ENCODE data around the gene TNS4.

The TNS4 gene

DNA sequence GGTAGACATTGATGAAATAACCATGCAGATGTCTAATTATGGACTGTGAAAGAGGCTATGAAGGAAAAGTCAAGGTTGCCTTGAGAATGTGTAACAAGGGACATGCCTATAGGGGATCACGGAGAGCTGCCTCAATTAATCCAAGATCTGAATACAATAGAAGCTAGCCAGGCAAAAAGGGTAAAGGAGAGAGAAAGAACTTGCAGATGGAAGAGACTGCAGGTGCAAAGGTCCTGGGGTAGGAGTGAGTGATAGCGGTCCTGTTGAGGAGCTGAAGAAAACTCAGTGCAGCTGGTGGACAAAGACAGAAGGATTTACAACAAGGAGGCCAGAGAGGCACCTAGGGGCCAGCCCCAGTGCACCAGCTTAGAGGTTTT lies 15.9 kb upstream of the TNS4 start:
- no peak for DNase-seq

DNA sequence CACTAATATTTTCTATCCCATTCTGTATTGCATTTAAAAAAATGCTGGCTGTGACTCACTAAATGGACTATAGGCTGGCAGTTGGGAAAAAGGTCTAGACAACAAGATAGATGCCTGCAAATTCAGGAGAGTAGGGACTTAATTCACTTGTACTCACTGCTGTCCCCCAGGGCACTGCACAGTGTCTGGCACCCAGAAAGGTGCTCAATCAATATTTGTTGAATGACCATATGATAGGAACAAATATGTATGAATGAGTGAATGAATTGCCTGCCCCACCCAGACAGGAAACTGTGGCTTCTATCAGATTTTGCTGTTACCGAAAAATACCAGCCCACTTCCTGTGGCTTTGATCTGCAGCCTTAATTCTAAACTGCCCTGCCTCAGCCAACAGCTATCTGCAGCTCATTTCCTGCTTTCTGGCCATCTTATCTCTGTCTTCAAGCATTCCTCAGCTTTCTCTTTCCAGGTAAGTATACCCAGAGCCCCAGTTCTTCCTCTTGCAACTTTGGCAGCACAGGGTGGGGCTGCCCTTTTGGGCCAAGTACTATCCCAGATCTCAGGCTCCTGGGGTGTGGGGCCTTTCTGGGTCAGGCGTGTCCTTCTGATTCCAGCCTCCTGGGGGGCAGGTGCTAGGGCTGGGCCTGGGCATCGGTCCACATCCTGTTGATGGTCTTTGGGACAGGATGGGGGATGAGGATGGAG lies 15.3 kb upstream of the TNS4 start:
- DNase-seq: no peak

DNA sequence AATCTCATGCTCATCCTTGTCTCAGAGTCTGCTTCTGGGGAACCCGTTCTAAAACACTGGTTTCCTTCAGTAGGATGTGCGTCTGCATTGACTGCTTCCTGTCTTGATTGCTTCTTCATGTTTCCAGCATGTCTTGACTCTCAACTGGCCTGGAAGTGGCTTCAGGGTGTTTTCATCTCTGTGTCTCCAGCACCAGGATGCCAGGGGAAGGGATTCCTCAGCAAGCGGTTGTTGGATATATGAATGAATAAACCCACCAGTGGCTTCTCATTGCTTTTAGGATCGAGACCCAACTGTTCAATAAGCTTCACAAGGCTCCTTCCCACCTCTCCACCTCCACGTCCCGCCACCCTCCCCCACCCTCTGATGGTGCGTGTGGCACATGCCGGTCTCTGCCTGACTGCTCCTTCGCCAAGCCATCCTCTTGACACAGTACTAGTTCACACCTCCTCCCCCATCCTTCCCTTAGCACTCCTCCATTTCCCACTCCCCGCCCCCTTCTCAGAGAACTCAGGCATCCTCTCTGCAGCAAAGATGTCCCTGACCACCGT lies 14.1 kb upstream of the TNS4 start:
- no peak for DNase-seq

DNA sequence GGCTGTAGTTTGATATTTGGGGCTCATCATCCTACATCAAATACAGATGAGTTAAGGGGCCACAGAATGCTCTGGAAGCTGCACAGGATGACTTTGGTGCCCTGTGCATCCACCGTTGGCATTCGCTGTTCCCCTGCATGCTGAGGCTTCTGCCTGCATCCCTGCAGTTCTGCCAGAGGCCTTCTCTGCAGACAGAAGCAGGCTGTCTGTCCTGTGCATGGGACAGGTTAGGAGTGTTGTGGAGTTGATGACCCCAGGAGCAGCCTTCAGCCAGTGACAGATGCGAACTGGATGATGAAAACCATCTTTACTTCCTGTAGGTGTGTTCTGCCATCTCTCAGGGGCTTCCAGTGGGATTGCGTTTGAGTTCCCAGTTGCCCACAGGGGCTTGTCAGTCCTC lies 13.6 kb upstream of the TNS4 start:
- DNase-seq: no peak

DNA sequence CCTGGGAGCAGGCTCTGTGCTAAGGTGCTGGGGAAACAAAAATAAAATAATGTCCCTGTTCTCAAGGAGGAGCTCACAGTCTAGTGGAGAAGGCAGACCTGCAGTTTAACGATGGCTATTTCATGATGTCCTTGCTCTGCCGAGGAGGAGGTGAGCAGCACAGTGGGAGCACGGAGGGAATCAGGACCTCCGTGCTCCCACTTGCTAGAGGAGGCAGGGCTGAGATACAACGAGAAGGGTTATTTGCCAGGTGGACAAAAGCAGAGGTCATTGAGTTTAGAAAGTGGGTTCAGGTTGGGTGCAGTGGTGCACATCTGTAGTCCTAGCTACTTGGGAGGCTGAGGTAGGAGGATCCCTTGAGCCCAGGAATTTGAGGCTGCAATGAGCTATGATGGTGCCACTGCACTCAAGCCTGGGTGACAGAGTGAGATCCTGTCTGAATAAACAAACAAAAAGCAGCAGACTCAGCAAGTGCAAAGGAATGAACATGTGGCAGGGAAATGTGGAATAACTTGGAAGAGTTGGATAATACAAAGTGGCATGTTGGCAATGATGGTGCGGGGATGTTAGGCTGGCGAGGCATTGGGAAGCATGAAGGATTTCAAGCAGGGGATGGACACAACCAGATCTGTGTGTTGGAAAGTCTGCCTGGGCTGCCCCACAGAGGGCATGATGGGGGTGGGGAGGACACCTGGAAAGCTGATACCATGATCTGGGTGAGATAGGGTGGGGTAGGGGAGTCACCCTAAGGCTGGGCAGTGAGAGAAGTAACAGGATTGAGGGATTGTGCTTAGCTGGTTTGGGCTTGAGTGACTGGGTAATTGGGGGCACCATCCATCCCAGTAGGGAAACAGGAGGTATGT lies 12.8 kb upstream of the TNS4 start:
- DNase-seq: no peak

DNA sequence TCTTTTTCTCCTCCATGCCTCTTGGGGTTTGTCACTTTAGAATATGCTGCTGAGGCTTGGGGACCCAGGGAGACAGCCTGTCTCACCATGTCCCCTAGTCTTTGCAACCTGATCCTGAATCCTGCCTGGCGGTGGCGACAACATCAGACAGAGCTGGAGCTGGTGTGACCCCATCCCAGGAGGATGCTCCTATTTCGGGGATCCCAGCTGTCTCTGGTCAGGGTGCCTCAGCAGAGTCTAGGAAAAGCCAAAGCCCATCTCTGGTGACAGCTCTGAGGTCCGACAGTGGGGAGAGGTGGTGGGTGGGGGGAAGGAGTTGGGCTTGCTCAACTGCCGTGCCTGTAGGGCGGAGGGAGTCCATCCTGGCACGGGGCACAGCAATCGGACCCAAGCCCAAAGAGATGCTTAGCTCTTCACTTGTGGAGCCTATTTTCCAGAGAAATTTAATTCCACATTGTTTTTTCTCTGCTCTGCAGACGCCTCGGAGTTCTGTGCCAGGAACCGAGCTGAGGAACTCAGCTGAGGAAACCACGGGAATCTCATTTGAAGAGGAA lies 10.3 kb upstream of the TNS4 start:
- no peak for DNase-seq

DNA sequence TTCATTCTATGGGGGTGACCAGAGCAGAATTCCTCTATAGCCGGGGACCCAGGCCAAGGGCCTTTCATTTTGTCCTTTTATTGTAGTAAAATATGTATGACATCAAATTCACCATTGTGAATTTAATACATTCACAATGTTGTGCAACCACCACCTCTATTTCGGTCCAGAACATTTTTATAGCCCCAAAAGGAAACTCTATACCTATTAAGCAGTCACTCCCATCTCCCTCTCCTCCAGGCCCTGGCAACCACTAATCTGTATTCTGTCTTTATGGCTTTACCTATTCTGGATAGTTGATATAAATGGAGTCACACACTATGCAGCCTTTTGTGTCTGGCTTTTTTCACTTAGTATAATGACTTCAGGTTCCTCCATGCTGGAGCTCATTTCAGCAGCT lies 9.7 kb upstream of the TNS4 start:
- no peak for DNase-seq

DNA sequence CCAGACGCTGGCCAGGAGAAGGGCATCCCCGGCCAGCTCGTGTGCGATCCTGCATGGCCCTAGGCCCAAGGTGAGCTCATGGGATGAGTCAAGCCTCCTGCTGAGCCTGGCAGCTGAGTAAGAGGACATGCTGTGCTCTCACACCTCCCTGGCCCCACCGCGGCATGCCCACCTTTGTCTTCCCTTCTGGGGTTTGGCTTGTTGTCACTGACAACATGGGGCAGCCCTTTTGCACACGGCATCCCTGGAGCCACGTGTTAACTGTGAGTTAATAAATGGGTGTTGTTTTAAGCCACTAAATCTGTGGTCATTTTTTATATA lies 8.9 kb upstream of the TNS4 start:
- peak; percentile 36 for DNase-seq

DNA sequence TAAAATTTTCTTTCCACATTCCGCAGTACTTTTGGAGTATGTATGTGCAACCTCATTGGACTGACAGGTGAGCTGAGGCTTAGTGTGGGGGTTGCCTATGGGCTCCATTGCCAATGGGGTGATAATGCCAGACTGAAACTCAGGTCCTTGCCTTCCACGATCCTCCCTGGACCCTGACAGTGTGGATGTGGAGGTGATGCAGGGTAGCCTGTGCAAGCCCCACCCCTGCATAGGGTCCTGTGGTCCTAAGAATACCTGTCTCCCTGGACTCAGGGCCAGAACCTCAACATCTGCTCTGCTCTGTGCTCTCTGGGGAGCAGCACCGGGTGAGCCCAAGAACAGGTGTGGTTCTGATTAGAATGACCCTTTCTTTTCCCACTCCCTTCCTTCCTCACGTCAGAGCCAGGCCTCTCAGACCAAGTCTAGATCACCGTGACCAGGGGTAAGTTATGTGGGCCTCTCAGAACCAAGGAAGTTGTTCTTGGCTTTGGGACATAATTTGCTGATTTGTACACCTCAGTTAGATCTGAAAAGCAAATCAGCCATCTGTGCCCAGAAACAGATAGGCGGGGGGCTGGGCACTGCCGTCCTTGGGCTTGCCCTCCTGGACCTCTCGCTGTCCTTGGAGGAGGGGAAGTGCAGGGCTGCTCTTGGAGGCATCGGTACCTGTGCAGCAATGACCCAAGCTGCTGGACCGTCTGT lies 8.4 kb upstream of the TNS4 start:
- DNase-seq: no peak

DNA sequence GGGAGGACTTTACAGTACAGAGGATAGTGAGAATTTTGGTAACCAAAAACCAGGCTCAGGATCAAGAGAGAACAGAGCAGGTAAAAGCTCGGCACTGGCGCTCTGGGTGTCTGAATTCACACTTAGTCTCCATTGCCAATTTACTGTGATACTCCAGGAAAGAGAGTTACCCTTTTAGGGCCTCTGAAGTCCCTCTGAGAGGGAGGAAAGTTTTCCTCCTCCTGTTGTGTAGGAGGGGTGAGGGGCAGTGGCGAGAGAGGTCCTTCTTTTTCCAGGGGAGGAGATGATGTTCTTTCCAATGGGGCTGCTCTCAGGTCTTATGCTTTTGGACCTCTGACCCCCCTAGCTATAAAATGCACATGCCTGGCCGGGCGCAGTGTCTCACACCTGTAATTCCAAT lies 5.4 kb upstream of the TNS4 start:
- no peak for DNase-seq

DNA sequence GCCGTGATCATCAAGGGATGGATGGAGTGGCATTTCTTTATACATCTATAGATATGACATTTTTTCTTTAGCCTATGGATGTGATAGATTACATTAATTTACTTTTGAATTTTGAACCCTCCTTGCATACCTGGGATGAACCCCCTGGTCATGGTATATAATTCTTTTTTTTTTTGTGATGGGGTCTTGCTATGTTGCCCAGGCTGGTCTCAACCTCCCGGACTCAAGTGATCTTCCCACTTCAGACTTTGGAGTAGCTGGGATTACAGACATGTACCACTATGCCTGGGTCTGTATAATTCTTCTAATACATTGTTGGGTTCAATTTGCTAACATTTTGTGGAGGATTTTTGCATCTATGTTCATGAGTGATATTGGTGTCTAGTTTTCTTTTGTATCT lies 1.7 kb upstream of the TNS4 start:
- DNase-seq: no peak

DNA sequence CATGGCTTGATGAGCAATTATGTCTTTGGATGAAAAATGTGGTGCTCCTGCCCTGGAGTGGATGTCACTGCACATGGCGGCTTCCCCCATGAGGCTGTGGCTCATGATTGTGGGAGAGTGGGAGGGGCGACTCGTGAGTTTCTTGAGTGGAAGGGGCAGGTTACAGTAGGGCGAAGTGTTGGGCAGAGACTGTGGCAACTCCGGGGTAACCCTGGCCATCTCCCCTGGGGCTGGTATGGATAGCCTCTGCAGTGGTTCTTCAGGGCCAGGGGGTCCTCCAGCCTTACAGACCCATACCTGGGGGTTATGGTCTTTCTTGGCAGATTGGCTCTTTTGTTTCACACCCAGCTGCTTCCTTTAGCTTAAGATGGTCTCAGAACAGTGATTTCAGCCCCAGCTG lies 1.3 kb upstream of the TNS4 start:
- DNase-seq: no peak

DNA sequence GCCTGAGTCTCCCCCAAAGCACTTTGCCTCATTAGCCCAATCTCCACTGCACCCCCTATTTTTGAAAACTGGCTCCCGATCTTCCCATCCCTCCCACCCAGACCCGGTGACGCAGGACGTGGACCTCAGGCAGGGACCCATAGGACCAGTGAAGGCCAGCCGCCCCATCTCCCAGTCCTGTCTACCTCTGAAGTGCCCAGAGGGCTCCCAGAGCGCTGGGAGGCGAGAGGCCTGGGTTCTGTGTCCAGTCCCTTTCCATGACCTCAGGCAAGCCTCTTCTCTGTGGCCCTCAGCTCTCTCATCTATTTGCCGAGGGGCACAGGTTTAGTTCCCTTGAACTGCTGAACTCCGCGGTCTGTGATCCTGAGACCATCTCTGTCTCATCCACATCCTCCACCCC lies 714 bp downstream of the TNS4 start:
- DNase-seq: no peak

DNA sequence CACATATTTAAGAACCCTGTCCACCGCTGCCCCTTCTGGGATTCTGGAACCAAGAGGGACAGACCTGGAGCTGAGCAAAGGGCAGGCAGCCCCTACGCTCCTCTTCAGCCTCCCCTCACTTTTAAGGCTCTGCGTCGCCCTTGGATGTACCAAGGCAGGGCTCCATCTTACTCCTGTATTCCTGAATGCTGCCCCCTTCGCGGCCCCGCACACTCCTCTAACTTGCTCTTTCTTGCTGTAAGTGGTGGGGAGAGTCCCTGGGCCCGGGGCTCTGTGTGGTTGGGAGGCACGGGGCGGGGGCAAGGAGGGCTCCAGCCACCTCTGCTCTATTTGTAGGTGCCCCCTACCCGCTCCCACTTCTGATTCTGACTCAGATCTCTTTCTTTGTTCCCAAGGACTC lies 1.2 kb downstream of the TNS4 start:
- DNase-seq: no peak

DNA sequence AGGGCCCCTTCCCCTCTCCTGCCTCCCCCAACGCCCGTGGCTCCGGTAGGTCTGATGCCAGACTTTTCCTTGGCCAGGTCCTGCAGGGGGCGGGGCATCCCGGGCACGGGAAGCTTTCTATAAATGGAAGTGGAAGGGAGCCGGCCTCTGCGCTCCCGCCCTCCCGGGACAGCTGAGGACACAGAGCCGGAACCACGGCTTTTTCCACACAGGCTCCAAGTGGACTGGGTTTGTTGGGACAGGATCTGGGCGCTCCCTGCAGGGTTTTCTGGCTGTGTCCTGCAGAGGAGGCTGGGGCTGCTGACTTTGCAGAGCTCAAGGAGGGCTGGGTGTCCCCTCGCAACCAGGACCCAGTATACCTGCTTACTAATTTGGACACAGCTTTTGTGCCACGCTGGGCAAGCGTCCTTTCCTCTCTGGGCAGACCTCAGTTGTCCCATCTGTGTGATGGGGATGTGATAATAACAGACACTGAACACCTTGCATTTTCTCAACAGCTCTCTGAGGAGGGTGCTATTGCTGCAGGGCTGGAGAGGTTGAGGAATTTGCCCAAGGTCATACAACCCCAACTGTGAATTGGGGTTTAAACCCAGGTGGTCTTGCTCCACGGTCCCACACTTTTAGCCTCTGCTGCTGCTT lies 1.8 kb downstream of the TNS4 start:
- peak; percentile 64 for DNase-seq

DNA sequence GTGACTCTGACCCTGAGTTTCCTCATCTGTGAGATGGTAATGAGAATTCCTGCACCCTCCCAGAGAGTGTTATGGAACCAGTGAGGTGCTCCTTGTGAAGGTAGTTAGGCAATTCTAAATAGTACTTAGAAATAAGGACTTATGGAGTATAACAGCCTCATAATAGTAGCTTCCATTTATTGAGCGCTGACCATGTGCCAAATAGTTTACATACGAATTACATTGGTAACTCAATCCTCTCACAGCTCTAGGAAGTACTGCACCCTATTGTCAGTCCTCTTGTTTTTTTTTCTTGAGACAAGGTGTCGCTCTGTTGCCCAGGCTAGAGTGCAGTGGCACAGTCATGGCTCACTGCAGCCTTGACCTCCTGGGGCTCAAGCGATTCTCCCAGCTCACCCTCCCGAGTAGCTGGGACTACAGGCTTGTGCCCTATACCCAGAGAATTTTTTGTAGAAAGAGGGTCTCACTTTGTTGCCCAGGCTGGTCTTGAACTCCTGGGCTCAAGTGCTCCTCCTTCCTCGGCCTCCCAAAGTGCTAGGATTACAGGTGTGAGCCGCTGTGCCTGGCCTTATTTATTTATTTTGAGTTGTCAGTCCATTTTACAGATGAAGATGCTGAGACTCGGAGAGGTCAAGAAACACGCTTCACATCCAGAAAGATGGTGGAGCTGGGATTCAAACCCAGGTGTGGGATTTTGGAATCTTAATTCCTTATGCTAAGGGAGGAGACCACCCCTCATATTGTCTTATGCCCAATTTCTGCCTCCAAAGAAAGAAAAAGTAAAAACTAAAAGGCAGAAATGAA lies 2.9 kb downstream of the TNS4 start:
- DNase-seq: no peak

DNA sequence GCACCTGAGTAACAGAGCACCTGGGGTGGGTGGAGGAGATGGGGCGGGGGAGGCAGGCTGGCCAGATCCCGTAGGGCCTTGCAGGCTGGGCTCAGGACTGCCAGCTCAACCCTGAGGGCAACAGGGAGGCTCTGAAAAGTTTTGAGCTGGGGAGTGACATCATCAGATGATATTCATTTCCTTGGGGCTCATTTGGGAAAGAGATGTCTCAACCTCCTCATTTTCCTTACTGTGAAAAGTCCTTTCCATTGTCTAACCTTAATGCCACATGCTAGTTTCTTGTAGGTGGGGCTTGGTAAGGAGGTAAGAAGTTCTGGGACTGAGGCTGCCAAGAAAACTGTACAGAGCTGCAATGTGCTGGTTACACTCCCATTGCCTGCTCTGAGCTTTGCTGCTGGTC lies 3.7 kb downstream of the TNS4 start:
- DNase-seq: no peak

DNA sequence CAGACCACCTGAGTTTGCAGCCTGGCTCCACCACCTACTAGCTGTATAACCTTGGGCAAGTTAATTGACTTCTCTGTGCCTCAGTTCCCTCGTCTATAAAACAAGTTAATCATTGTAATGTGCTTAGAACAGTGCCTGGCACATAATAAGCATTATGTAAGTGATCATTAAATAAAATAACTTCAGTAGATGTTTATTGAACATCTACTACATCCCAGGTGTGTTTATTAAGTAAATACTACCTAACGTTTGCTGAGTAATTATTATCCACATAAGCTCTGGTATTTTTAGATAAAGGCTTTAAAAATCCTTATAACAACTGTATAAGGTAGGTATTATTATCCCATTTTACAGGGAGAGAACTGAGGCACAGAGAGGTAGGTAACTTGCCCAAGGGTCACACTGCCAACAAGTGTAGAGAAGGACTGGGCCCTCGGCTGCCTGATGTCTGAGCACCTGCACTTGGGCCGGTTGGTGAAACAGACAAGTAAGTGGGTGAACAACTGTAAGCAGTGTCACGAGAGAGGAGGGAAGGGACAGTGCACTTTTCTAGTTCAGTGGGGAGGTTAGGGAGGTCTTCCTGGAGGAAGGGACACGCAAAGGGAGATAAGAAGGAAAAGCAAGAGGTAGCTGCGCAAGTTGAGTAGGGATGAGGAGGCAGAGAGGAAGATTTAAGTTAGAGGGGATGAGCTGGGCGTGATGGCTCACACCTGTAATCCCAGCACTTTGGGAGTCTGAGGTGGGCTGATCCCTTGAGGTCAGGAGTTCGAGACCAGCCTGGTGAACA lies 4.6 kb downstream of the TNS4 start:
- DNase-seq: no peak

DNA sequence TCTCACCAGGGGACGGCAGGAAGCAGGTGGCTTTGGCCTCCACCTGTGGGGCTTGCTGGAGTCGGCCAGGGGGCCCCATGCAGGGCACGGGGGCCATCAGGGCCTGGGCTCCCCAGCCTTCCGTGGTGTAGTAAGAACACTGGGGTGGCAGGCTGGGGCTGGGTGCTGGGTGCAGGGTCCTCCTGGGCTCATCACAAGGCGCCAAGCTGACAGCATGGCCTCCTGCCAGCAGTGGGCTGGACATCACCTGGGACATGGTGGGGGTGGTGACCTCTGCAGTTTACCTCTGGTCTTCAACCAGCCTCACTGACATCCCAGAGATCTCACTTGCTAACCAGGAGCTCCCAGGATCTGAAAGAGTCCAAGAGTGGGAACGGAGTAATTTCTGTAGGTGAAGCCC lies 5.3 kb downstream of the TNS4 start:
- DNase-seq: no peak

DNA sequence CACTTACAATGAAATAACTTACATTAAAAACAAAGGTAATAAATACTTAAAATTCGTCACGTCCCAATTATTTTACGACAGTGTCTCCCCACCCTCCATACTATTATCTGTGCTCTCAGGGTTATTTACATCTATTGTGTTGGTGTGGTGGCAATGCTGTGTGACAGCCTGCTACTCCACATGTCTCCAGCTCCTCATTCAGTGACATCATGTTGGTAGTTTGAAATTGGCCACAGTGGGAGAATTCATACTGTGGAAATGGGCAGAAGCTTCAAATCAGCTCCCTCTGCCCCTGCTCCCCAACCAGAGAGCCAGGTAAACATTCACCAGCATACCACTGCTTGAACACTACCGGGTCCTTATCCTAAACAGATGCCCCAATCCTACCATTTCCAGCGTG lies 6.3 kb downstream of the TNS4 start:
- no peak for DNase-seq

DNA sequence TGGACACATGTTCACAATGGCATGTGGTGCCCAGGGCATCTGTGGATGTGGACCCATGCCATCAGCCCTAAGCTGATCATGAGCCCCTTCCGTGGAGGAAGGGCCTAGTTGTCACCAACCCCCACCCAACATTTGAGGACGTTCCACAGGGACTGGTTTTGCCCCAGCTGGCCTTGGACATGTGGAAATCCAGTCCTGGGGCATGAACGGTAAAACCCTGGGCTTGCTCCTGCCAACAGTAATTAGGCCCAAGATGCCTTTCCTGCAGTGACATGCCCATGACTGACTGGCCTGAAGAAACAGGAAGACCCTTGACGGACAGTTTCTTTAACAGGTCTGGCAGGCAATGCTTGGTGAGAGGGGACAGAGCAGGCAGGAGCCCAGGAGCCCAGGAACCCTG lies 7.7 kb downstream of the TNS4 start:
- no peak for DNase-seq

All from fibroblast of skin of abdomen (primary cell).